Jurkat, Clone E6-1 (cell line): ENCODE measurements around the gene GSTCD.
"Not testable (repeated sequence)": the region's sequence is repeated elsewhere in the genome, so short reads cannot be mapped to it uniquely, and the experiment has no call there.

Experiments used
- DNase-seq: peaks from one replicate; pipeline ENCODE4 v3.0.0-alpha.2; 2011; ENCODE audit warnings: low read depth, low spot score
- H3K4me3 ChIP-seq: 2 replicates; pipeline ENCODE4 v1.5.1; 2011; ENCODE audit warnings: mild to moderate bottlenecking, low read length, control low read depth, moderate library complexity

GSTCD gene

DNA sequence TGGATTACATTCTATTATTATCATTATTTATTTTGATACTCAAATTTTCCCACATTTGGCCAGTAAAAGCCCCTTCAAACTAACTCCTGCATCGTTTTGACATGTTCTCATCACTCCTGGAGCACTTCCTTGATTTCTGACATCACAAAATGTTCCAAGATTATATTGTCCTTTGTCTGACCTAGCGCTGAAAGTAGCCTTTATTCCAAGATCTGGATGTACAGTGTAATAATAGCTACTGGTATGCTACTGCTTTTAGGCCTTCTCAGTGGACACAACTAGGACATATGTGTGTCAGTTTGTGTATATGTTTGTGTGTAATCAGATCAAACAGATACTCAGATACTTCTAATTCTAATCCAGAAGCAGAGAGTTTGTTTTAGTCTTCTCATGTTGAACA lies 76.2 kb downstream of the GSTCD start:
- no peak overlapping the region for H3K4me3 ChIP-seq
- no peak for DNase-seq

- no peak for DNase-seq
- H3K4me3 ChIP-seq, result no peak overlapping the region
Measured at GRCh38 chr4:105785792-105786191, 77.2 kb downstream of the GSTCD start.

DNA sequence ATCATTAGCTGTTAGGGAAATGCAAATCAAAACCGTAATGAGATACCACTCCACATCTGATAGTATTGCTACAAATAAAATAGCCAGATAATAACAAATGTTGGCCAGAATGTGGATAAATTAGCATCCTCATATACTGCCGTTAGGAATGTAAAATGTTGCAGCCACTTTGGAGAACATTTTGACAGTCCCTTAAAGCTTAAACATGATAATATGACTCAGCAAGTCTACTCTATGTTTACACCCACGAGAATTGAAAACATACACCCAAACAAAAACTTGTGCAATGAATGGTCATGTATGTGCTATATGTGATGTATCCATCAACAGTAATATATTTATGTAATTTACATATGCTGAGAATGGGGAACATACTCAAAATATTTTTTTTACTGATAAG lies 78.2 kb downstream of the GSTCD start:
- no peak for DNase-seq
- no peak overlapping the region for H3K4me3 ChIP-seq

- no peak overlapping the region for H3K4me3 ChIP-seq
Measured at GRCh38 chr4:105797225-105797624, 88.6 kb downstream of the GSTCD start.

DNA sequence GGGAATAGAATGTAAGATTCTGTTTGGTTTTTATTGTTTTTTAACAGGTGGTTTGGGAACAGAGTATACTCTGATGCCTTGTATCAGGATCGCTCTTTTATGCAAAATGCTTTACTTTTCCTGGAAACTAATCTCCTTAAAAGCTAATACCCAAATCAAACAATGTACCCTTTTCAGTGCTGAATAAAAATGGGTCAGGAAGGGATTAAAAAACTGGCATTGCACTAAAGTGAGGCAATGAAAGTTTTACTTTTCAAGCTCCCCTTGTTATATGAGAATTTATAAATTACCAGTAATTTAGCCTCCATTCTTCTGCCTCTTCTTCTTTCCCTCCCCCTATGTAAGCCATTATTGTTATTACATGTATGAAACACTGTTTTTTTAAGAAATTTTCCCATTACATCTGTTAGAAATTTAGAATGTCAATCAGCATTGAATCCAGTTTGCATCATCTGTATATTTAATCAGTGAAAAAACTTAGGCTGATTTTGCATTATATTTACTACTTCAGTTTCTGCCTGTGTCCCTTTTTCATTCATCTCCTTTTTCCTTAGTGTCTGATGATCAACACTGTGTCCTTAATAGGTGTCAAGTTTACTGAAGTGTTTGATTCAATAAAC lies 97.0 kb downstream of the GSTCD start:
- no peak overlapping the region for H3K4me3 ChIP-seq
- DNase-seq, result no peak

More at GRCh38 chr4:105797225-105797624, 88.6 kb downstream of the GSTCD start:
- no peak for DNase-seq

- DNase-seq, result no peak
- H3K4me3 ChIP-seq, result no peak overlapping the region
Measured at GRCh38 chr4:105807496-105807895, 98.9 kb downstream of the GSTCD start.

DNA sequence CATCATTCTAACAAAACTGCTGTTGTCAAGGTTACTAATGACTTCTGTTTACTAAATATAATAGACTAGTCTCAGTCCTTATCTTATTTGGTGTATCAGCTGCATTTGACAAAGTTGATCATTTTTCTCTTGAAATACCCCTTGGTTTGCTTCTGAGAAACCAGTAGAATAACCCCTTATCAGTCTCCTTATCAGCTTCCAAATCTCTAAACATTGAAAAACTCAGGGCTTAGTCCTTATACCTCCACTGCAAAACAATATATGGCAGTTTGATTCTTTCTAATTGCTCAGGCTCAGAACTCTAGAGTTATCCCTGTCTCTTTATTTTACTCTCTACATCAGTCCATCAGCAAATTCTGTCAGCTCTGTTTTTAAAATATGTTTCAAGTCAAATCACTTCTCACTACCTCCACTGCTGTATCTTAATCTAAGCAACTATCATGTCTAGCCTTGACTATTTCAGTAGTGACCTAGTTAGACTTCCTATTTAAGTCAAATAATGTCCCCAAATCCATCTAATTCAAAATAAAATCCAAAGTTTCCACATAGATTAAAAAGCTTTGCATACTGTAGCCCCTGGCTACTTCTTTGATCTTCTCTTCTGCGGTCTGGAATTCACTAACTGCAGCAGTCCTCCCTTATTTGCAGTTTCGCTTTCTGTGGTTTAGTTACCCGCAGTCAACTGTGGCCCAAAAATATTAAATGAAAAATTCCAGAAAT lies 99.6 kb downstream of the GSTCD start:
- DNase-seq, result no peak
- no peak overlapping the region for H3K4me3 ChIP-seq

GRCh38 chr4:105808750-105809041 lies 100.1 kb downstream of the GSTCD start:
- DNase-seq, result no peak
- no peak overlapping the region for H3K4me3 ChIP-seq

GRCh38 chr4:105815701-105816100 lies 107.1 kb downstream of the GSTCD start:
- DNase-seq, result no peak
- H3K4me3 ChIP-seq, result no peak overlapping the region

GRCh38 chr4:105822061-105822460 lies 113.5 kb downstream of the GSTCD start:
- no peak for DNase-seq
- no peak overlapping the region for H3K4me3 ChIP-seq

- no peak overlapping the region for H3K4me3 ChIP-seq
- DNase-seq, result no peak
Measured at GRCh38 chr4:105828074-105828473, 119.5 kb downstream of the GSTCD start.

DNA sequence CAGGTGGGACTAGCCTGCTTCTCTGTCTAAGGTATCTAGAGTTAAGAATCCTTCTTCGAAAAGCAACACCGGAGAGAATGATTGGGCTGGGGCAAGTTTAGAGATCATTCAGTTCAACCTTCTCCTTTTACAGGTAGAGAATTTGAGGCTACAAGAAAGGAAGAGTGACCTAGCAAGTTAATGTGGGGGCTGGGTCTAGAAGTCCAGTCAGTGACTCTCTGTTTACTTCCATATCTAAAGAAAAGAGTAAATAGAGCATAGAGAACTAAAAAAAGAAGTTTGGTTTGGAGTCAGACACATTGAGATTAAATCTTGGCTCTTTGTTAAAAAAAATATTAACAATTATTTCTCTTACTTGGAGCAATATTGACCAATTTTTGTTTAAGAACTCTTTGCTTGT lies 122.6 kb downstream of the GSTCD start:
- no peak for DNase-seq
- H3K4me3 ChIP-seq, result no peak overlapping the region

- DNase-seq, result no peak
- no peak overlapping the region for H3K4me3 ChIP-seq
Measured at GRCh38 chr4:105835177-105835576, 126.6 kb downstream of the GSTCD start.

GRCh38 chr4:105836537-105836936 lies 128.0 kb downstream of the GSTCD start:
- no peak overlapping the region for H3K4me3 ChIP-seq
- DNase-seq, result no peak

GRCh38 chr4:105837037-105837436 lies 128.5 kb downstream of the GSTCD start:
- DNase-seq, result no peak

DNA sequence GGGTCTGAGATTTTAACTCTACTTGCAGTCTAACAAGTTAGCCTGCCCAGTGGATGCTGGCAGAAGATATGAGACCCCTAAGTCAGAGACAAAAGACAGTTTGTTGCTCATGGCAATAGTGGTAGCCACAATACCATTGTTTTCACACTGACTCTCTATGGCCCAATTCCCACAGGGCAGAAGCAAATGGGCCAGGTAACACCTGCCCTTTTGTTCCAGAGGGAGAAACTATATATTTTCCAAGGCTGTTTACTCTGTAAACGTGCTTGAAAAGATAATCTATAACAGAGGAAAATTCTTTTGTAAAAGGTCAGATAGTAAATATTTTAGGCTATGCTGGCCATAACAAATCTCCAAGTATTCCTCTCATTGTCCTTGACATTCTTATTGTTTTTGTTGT lies 129.5 kb downstream of the GSTCD start:
- H3K4me3 ChIP-seq, result no peak overlapping the region
- no peak for DNase-seq

More at GRCh38 chr4:105837037-105837436, 128.5 kb downstream of the GSTCD start:
- no peak overlapping the region for H3K4me3 ChIP-seq

DNA sequence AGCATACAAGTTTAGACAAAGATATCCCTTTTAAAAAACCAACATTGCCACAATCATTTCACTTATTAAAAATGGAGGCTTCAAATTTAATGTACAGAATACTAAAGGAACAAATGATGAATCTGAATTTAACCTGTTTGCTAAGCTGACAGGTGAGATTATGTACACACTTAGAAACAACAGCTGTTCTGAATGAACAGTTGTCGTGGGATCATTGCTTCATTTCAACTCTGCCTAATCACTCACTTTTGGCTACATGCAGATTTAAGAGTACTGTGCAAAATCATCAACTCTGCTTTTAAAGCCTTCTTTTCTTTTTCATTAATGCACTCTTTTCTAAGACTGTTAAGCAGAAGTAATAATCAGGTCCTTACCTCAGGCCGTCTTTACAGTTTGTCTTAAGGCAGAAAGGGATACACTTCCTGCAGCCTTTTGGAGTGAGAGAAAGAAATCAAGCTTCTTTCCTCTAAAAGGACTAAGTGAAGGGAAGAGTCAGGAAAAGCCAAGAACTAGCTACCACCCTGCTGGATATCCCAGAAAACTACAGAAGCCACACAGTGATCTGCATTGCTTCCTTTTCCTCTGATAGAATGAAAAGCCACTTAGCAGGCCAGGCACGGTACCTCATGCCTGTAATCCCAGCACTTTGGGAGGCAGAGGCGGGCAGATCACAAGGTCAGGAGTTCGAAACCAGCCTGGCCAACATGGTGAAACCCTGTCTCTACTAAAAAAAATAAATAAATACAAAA lies 132.0 kb downstream of the GSTCD start:
- no peak for DNase-seq
- H3K4me3 ChIP-seq, result no peak overlapping the region

DNA sequence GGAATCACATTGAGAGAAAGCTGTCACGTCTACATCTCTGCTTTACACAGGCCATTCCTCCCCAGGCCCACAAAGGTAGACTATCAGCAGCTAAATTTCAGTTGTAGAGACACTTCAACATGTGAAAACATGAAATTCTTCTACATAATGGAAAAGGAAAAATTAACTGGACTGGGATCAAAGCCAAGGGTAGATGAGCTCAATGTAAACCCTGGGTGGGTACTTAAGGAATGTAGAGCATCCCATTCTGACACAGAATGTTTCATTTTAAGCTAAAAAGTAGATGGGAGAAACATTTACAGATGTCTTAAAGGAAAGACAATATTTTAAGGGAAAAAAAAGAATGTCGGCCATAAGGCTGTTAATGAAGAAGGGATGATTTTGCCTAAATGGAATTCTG lies 135.4 kb downstream of the GSTCD start:
- no peak overlapping the region for H3K4me3 ChIP-seq
- DNase-seq, result no peak

GRCh38 chr4:105845559-105845958 lies 137.0 kb downstream of the GSTCD start:
- no peak overlapping the region for H3K4me3 ChIP-seq
- DNase-seq, result no peak

DNA sequence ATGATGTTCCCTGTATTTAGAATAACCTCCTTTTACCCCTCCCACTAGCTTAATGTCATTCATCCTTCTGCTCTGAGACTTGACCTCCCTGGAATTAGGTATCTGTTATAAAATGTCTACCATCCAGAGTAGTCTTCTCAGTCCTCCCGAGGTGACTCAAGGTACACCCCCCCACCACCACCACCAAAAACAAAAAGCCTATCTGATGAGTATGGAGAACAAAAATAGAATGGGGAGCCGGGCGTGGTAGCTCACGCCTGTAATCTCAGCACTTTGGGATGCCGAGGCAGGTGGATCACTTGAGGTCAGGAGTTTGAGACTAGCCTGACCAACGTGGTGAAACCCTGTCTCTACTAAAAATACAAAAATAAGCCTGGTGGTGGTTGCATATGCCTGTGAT lies 139.8 kb downstream of the GSTCD start:
- not testable (repeated sequence) for DNase-seq, H3K4me3 ChIP-seq
